GM19463 (cell line): ENCODE results near the gene OR8H1.

Source experiments
- ATAC-seq: cut with Tn5 transposase; IDR thresholded peaks from one replicate; pipeline ENCODE4 v1.9.1; 2021; ENCODE audit warnings: mild to moderate bottlenecking, moderate library complexity; ENCODE audit not compliant: unreplicated experiment

Gene OR8H1

GRCh38 chr11:56292154-56292553 lies at the start of gene OR8H1:
TSS of gene OR8H1 (minus strand) at chr11:56292254. CDS start at chr11:56291062, 1,192 bp downstream.
- ATAC-seq: no peak

GRCh38 chr11:56340289-56340688 lies 48.2 kb upstream of the OR8H1 start:
- no peak for ATAC-seq

GRCh38 chr11:56333156-56333555 lies 41.1 kb upstream of the OR8H1 start:
- ATAC-seq: no peak

GRCh38 chr11:56331861-56332491 lies 39.9 kb upstream of the OR8H1 start:
- ATAC-seq: no peak

GRCh38 chr11:56314844-56315243 lies 22.8 kb upstream of the OR8H1 start, which contains the start of gene OR8K3:
TSS of gene OR8K3 (plus strand) at chr11:56315144. CDS start at chr11:56318307, 3,163 bp downstream.
- no peak for ATAC-seq

GRCh38 chr11:56307836-56308235 lies 15.8 kb upstream of the OR8H1 start:
- ATAC-seq: no peak

GRCh38 chr11:56296898-56297297 lies 4.8 kb upstream of the OR8H1 start:
- ATAC-seq: no peak

GRCh38 chr11:56273854-56274253 lies 18.2 kb downstream of the OR8H1 start, which contains the start of gene OR5T1:
TSS of gene OR5T1 (plus strand) at chr11:56274154. CDS start at chr11:56275639, 1,485 bp downstream.
- ATAC-seq: no peak

- ATAC-seq: no peak
Observed at GRCh38 chr11:56271092-56271491, 21.0 kb downstream of the OR8H1 start.

GRCh38 chr11:56251954-56252353 lies 40.1 kb downstream of the OR8H1 start, which contains the start of gene OR5T3:
TSS of gene OR5T3 (plus strand) at chr11:56252254. CDS start at chr11:56252254, 0 bp downstream.
- no peak for ATAC-seq
